ENCODE measurements around the gene TENT5A. TPM values are rescaled to one million over a fixed set of nuclear protein-coding genes. Genes with fewer than 3 reads are reported as not detected.

The TENT5A gene
- total RNA-seq, 4 donors from 2014 or later = 7.9 to 74.9 (median 23.3) TPM

DNA sequence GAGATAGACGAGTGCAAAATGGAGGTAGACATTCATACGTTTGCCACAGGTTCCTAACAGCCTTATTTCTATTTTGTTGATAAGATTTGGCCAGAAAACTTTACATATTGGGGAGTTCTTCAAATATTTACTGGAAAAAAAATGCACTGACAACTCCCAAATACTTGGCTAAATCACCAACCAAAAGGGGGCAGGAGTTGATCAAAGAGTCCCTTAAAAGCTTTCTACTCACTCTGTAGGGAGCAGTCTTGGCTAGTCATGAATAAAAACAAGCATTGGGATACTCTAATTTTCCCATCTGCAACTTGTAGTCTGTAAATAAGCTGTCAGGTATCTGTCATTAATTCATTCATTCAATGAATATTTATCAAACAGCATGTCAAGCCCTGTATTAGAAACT, 18.4 kb downstream of the TENT5A start:
- no peak for TF ChIP-seq POLR2A (IDR thresholded peaks at IDR 0.05)
- TF ChIP-seq, protein P1, sequence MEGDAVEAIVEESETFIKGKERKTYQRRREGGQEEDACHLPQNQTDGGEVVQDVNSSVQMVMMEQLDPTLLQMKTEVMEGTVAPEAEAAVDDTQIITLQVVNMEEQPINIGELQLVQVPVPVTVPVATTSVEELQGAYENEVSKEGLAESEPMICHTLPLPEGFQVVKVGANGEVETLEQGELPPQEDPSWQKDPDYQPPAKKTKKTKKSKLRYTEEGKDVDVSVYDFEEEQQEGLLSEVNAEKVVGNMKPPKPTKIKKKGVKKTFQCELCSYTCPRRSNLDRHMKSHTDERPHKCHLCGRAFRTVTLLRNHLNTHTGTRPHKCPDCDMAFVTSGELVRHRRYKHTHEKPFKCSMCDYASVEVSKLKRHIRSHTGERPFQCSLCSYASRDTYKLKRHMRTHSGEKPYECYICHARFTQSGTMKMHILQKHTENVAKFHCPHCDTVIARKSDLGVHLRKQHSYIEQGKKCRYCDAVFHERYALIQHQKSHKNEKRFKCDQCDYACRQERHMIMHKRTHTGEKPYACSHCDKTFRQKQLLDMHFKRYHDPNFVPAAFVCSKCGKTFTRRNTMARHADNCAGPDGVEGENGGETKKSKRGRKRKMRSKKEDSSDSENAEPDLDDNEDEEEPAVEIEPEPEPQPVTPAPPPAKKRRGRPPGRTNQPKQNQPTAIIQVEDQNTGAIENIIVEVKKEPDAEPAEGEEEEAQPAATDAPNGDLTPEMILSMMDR (IDR thresholded peaks at IDR 0.05) = no peak
- H3K4me1 ChIP-seq = no peaks in the 10 kb centered on the region
- H3K27ac ChIP-seq = no peak overlapping the region
- no peak overlapping the region for H3K4me3 ChIP-seq
- no peaks in the 10 kb centered on the region for H3K36me3 ChIP-seq
- intact Hi-C loops (cut with DNase I; ENCODE audit: low total_unique reads) = no loop called here
- DNase-seq = no peak
- no peaks in the 10 kb centered on the region for H3K27me3 ChIP-seq
- peaks cover 0 to 4% of the 10 kb centered on the region in 2 donors for H3K9me3 ChIP-seq

DNA sequence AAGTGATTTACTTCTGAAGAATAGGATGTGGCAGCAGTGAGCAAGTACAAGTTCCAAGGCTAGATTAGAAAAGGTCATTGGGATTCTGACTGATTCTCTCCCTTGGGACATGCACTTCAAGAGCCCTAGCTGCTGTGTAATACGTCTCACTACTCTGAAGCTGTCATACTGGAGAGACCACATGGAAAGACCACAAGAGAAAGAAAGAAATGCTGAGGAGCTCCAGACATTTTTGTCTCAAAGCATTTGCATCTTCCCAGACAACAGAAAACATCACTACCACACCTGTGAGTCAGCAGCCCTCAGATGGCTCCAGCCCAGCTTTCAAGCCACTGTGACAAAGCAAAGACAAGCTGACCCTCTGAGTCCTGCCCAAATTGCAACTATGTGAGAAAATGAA, 20.7 kb downstream of the TENT5A start:
- Histone ChIP-seq H3K4me1 (no peaks in the 10 kb centered on the region), H3K36me3 (no peaks in the 10 kb centered on the region), H3K27ac (no peak overlapping the region), H3K9me3 (peaks cover 0 to 4% of the 10 kb centered on the region in 2 donors), H3K27me3 (no peaks in the 10 kb centered on the region), H3K4me3 (no peak overlapping the region)
- intact Hi-C loops (cut with DNase I; ENCODE audit: low total_unique reads) = no loop called here
- TF ChIP-seq, protein P1 (IDR thresholded peaks at IDR 0.05) = no peak
- no peak for TF ChIP-seq POLR2A (IDR thresholded peaks at IDR 0.05)
- DNase-seq = no peak

DNA sequence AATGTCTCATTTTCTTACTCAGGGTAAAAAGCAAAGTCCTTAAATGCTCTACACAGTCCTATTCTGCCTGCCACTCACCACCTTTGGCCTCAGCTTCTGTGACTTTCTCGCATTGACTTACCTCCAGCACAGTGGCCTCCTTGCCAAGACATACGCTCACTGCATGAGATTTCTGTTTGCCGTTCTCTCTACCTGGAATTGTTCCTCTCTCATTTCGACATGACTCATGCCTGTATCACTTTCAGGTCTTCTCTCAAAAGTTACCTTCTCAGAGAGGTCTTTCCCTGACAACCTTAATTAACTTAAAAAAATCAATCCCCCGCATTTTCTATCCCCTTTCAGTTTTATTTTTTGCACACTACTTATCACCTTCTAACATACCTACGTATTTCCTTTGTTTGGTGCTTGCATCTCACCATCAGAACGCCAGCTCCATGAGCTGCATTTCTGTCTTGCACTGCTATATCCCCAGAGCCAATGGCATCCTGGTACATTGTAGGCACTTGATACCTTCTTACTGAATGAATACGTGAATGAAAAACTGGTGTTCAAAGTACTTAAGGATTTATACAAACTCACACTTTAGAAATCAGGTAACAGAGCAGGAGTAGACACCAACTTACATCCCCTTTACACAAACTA, 24.5 kb downstream of the TENT5A start:
- no peak overlapping the region for H3K27ac ChIP-seq
- intact Hi-C loops (cut with DNase I; ENCODE audit: low total_unique reads) = no loop called here
- H3K4me1 ChIP-seq = no peaks in the 10 kb centered on the region
- no peak overlapping the region for H3K4me3 ChIP-seq
- no peaks in the 10 kb centered on the region for H3K9me3 ChIP-seq
- no peaks in the 10 kb centered on the region for H3K27me3 ChIP-seq
- H3K36me3 ChIP-seq = no peaks in the 10 kb centered on the region
- DNase-seq = no peak
- TF ChIP-seq, protein P1 (IDR thresholded peaks at IDR 0.05) = no peak
- no peak for TF ChIP-seq POLR2A (IDR thresholded peaks at IDR 0.05)

DNA sequence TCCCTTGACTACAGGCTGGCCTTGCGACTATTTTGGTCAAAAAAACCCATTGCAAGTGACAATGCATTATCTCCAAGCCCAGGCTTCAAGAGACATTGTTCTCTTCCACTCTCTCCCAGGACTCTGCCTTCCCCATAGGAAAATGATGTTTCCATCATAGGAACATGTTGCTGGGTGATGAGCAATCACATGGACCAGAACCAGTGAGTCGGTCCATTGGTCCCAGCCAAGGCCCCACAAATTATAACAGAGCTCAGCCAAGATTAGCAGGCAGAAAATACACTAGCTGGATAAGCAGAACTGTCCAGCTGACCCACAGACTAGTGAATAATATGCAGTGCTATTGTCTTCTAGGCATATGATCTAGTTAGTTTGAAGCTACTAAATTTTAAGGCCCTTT, 27.4 kb downstream of the TENT5A start:
- Histone ChIP-seq H3K4me3 (no peak overlapping the region), H3K9me3 (no peaks in the 10 kb centered on the region), H3K4me1 (no peaks in the 10 kb centered on the region), H3K27me3 (no peaks in the 10 kb centered on the region), H3K36me3 (no peaks in the 10 kb centered on the region), H3K27ac (no peak overlapping the region)
- TF ChIP-seq, protein P1 (IDR thresholded peaks at IDR 0.05) = no peak
- no peak for TF ChIP-seq POLR2A (IDR thresholded peaks at IDR 0.05)
- intact Hi-C loops (cut with DNase I; ENCODE audit: low total_unique reads) = no loop called here
- no peak for DNase-seq

DNA sequence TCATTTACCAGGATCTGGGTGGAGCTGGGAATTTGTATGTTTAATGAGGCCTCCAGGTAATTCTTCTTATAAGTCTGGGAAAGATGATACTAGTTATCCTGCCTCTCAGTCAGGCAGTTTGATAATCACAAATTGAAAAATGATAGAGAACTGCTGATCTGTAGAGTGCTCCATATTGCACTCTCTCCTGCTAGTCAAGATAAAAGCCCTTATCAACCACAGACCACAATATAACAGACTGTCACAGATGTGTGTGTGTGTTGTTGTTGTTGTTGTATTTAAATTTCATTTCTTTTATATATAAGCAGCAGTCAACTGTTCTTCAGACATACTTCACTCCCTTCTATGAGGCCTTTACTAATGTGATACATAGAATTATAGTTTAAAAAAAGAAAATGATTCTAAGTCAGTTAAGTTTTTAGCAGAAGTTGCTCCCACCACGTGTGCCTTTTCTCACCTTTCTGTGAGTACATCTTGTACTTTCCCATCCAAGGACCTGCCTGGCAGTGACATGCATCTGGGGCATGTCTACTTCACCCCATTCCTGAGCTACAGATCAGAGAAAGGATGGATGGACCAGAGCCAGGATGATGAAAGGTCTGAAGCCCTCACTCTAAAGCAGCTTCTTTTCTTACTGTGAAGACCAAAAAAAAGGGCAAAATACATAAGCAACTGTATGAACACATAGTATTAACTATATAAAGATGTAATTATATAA, 29.8 kb downstream of the TENT5A start:
- no peaks in the 10 kb centered on the region for H3K9me3 ChIP-seq
- no peak overlapping the region for H3K27ac ChIP-seq
- intact Hi-C loops (cut with DNase I; ENCODE audit: low total_unique reads) = no loop called here
- no peaks in the 10 kb centered on the region for H3K36me3 ChIP-seq
- no peak for DNase-seq
- H3K4me3 ChIP-seq = no peak overlapping the region
- no peaks in the 10 kb centered on the region for H3K27me3 ChIP-seq
- H3K4me1 ChIP-seq = no peaks in the 10 kb centered on the region
- TF ChIP-seq POLR2A (IDR thresholded peaks at IDR 0.05) = no peak
- TF ChIP-seq, protein P1 (IDR thresholded peaks at IDR 0.05) = no peak

Measured in uterus (tissue), 4 donors.